ENCODE data around the gene KRTAP4-12.

GRCh38 chr17:41073676-41074075 lies 50.3 kb downstream of the KRTAP4-12 start:
- TF ChIP-seq CTCF (IDR thresholded peaks at IDR 0.05) (no peak), POLR2A (IDR thresholded peaks at IDR 0.05) (no peak)
